SU-DHL-6 (cell line): ENCODE measurements around the gene LRRN4CL.

ENCODE experiments used
- H2AFZ ChIP-seq: fragments of 200-600 bp; sonication (generic); 2 replicates; pipeline ENCODE4 v1.6.1; 2014; ENCODE audit warnings: low read depth, mild to moderate bottlenecking, moderate library complexity, mixed read lengths, antibody characterized with exemption, low read length; ENCODE audit not compliant: severe bottlenecking
- H3F3A ChIP-seq: fragments of 200-600 bp; shearing (Covaris generic); 2 replicates; pipeline ENCODE4 v1.6.0; 2016; ENCODE audit warnings: antibody characterized with exemption, mild to moderate bottlenecking; ENCODE audit not compliant: insufficient read depth
- H3K27ac ChIP-seq: fragments of 200-600 bp; sonication (generic); 2 replicates; pipeline ENCODE4 v1.5.1; 2016; ENCODE audit warnings: low read depth, mild to moderate bottlenecking, low read length, moderate library complexity, mixed read lengths
- H3K27me3 ChIP-seq: fragments of 200-600 bp; sonication (generic), shearing (Covaris generic); 2 replicates; pipeline ENCODE4 v1.6.0; 2014; ENCODE audit warnings: mild to moderate bottlenecking, low read length
- H3K36me3 ChIP-seq: fragments of 200-600 bp; sonication (generic); 2 replicates; pipeline ENCODE4 v1.6.1; 2014; ENCODE audit warnings: mild to moderate bottlenecking, low read length, mixed read lengths
- H3K4me2 ChIP-seq: fragments of 300-600, 200-600 bp; shearing (Covaris generic), sonication (generic); 2 replicates; pipeline ENCODE4 v1.6.0; 2014; ENCODE audit warnings: low read length, low read depth, mild to moderate bottlenecking; ENCODE audit not compliant: poor library complexity, severe bottlenecking
- H3K4me3 ChIP-seq: fragments of 200-600 bp; sonication (generic); 2 replicates; pipeline ENCODE4 v1.5.1; 2014; ENCODE audit warnings: antibody characterized with exemption, low read length, mild to moderate bottlenecking, mixed read lengths; ENCODE audit not compliant: insufficient read depth, poor library complexity, severe bottlenecking
- H3K79me2 ChIP-seq: fragments of 200-600 bp; sonication (generic); 2 replicates; pipeline ENCODE4 v1.6.1; 2014; ENCODE audit warnings: mild to moderate bottlenecking, low read length, moderate library complexity; ENCODE audit not compliant: insufficient read depth
- H3K9ac ChIP-seq: fragments of 200-600 bp; sonication (generic); 2 replicates; pipeline ENCODE4 v1.7.0; 2014; ENCODE audit warnings: mild to moderate bottlenecking, low read length
- H3K9me2 ChIP-seq: fragments of 200-600 bp; sonication (generic); replicated peaks from 2 replicates; pipeline ENCODE4 v1.6.1; 2014; ENCODE audit warnings: low read length; ENCODE audit not compliant: insufficient read depth
- H3K9me3 ChIP-seq: fragments of 200-600 bp; sonication (generic); 2 replicates; pipeline ENCODE4 v1.6.1; 2014; ENCODE audit warnings: low read length, mixed read lengths; ENCODE audit not compliant: insufficient read depth
- H4K20me1 ChIP-seq: fragments of 200-600 bp; sonication (generic); 2 replicates; pipeline ENCODE4 v1.6.1; 2014; ENCODE audit warnings: low read depth, mild to moderate bottlenecking, antibody characterized with exemption, low read length, moderate library complexity, mixed read lengths
- EZH2phosphoT487 ChIP-seq: fragments of 200-600 bp; sonication (generic), shearing (Covaris generic); conservative IDR thresholded peaks from 2 replicates; pipeline ENCODE4 v1.6.1; 2018; ENCODE audit warnings: mild to moderate bottlenecking, antibody characterized with exemption, low read length, moderate library complexity, mixed read lengths
- TF ChIP-seq, protein P1 (sequence below): fragments of 200-600 bp; sonication (generic); IDR thresholded peaks from one replicate; pipeline ENCODE4 v1.5.1; 2017; ENCODE audit warnings: antibody characterized with exemption, mild to moderate bottlenecking, low read length, moderate library complexity; ENCODE audit not compliant: insufficient read depth, poor library complexity, severe bottlenecking

The LRRN4CL gene

DNA sequence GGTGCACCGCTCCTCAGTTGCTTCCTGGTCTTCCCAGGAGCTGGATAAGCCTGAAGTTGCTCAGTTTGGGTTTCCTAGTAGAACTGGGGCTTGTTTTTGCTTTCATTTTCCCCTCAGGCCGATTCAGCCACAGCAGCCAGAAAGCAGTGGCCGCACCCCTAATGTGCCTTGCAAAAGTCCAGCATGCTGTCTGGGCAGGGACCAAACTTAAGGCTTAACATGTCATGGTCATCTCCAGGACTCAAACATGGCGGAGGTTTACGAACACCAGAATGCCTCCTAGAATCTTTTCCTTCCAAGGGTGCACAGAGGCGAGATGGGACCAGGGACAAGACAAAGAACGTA is 20.6 kb upstream of the LRRN4CL start:
- Histone ChIP-seq H4K20me1 (no peaks in the 10 kb centered on the region), H3K9me2 (no peaks in the 10 kb centered on the region), H3K4me3 (no peak overlapping the region), H2AFZ (no peak overlapping the region), H3K27me3 (no peaks in the 10 kb centered on the region), H3K36me3 (peaks cover 8% of the 10 kb centered on the region), H3K27ac (no peak overlapping the region), H3K9ac (no peak overlapping the region), H3K79me2 (peaks cover 5% of the 10 kb centered on the region; the same call in 1 of the 2 replicates), H3F3A (peaks cover 24% of the 10 kb centered on the region), H3K4me2 (no peak overlapping the region), H3K9me3 (no peaks in the 10 kb centered on the region)
- no peak for TF ChIP-seq EZH2phosphoT487
- TF ChIP-seq, protein P1, sequence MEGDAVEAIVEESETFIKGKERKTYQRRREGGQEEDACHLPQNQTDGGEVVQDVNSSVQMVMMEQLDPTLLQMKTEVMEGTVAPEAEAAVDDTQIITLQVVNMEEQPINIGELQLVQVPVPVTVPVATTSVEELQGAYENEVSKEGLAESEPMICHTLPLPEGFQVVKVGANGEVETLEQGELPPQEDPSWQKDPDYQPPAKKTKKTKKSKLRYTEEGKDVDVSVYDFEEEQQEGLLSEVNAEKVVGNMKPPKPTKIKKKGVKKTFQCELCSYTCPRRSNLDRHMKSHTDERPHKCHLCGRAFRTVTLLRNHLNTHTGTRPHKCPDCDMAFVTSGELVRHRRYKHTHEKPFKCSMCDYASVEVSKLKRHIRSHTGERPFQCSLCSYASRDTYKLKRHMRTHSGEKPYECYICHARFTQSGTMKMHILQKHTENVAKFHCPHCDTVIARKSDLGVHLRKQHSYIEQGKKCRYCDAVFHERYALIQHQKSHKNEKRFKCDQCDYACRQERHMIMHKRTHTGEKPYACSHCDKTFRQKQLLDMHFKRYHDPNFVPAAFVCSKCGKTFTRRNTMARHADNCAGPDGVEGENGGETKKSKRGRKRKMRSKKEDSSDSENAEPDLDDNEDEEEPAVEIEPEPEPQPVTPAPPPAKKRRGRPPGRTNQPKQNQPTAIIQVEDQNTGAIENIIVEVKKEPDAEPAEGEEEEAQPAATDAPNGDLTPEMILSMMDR, result no peak

DNA sequence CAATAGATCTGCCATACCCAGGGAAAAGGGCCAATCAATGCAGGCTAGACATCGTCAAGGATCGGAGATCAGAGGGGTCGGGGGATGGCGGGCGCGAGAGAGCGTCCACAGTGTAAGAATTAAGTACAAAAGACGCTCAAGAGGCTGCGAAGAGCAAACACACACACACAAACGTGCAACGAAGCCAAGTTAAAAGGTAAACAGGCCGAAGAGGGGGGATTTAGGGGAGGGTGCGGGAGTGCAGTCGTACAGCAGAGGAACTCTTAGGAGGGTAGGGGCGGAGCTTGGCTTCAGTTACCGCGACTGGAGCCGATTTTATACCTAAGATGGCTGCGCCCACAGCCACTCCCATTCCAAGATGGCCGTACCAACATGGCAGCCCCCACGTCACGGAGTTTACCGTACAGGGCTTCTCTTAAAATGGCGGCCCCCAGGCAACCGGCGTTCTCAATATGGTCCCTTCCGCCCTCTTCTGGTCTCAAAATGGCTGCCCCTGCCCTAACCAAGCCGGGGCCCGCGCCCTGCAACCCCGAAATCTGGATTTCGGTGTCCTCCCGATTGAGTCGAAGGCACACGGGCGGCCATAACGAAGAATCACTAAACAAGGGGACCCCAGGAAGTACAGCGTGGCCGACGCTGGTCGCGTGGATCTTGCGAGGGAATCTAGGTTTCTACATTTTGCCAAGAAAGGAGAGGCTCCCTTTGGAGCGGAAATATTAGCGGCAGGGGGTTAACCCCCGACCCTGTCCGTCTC is 20.1 kb upstream of the LRRN4CL start:
- Histone ChIP-seq H3K4me2 (no peak overlapping the region), H4K20me1 (no peaks in the 10 kb centered on the region), H3K36me3 (peaks cover 8% of the 10 kb centered on the region), H3K27me3 (no peaks in the 10 kb centered on the region), H3K79me2 (peaks cover 5% of the 10 kb centered on the region; the same call in 1 of the 2 replicates), H3K9me3 (no peaks in the 10 kb centered on the region), H3K9me2 (no peaks in the 10 kb centered on the region), H3F3A (peaks cover 24% of the 10 kb centered on the region), H3K4me3 (no peak overlapping the region), H3K27ac (no peak overlapping the region), H2AFZ (no peak overlapping the region), H3K9ac (no peak overlapping the region)
- TF ChIP-seq, protein P1, result no peak
- TF ChIP-seq EZH2phosphoT487, result no peak

DNA sequence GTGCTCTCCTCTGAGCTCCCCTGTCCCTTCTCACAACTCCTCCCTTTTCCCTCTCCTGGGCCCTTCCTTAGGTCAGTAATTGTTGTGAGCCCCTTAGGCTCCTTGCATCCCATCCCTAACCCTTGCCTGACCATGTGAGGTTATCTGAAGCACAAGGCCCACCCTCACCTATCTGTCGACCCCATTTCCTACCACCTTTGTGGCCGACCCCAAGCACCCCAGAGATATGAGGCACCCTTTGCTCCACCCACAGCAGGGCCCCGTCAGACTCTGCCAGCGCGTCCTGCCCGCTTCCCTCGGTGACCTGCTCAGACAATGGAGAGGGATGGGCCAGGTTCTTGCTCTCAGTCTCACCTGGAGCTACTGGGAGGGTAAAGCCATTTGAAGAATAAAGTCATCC is 19.5 kb upstream of the LRRN4CL start:
- Histone ChIP-seq H3K9ac (no peak overlapping the region), H3K27ac (no peak overlapping the region), H3K36me3 (peaks cover 8% of the 10 kb centered on the region), H3K79me2 (peaks cover 5% of the 10 kb centered on the region; the same call in 1 of the 2 replicates), H2AFZ (no peak overlapping the region), H3F3A (peaks cover 24% of the 10 kb centered on the region), H3K9me2 (no peaks in the 10 kb centered on the region), H3K4me3 (no peak overlapping the region), H3K27me3 (no peaks in the 10 kb centered on the region), H4K20me1 (no peaks in the 10 kb centered on the region), H3K4me2 (no peak overlapping the region), H3K9me3 (no peaks in the 10 kb centered on the region)
- TF ChIP-seq, protein P1, result no peak
- TF ChIP-seq EZH2phosphoT487, result no peak
